DOHH2 (cell line): ENCODE data around the gene CEP135.

Source experiments
- CTCF ChIP-seq: fragments of 200-600 bp; sonication (generic); IDR thresholded peaks from one replicate; pipeline ENCODE4 v1.5.1; 2014; ENCODE audit warnings: antibody characterized with exemption, mild to moderate bottlenecking, low read depth, low read length; ENCODE audit not compliant: poor library complexity, severe bottlenecking
- EZH2phosphoT487 ChIP-seq: fragments of 200-600 bp; sonication (generic); IDR thresholded peaks from 2 replicates; pipeline ENCODE4 v1.6.1; 2017; ENCODE audit warnings: borderline replicate concordance, mild to moderate bottlenecking, antibody characterized with exemption, low read length, moderate library complexity, mixed read lengths

- no peak for TF ChIP-seq CTCF
- TF ChIP-seq EZH2phosphoT487: no peak
These were observed 117.7 kb downstream of the CEP135 start for GRCh38 chr4:56066493-56066892.
